K562 (cell line): ENCODE results near the gene SGMS1. TPM values are rescaled to one million over a fixed set of nuclear protein-coding genes. Genes with fewer than 3 reads are reported as not detected.

ENCODE experiments used
- CBX5 ChIP-seq: IDR thresholded peaks from 2 replicates; pipeline ENCODE4 v1.6.1; 2014; ENCODE audit warnings: low read depth, borderline replicate concordance
- CREBBP ChIP-seq: IDR thresholded peaks from one replicate; pipeline ENCODE4 v1.6.1; 2012; ENCODE audit warnings: low read depth, mild to moderate bottlenecking, control low read depth, inconsistent platforms, low read length
- ETV6 ChIP-seq, 3 experiments: fragments of 150-350 bp in 1 of 3; sonication (generic) in 1 of 3; formaldehyde crosslinking in 1 of 3; IDR thresholded peaks; 2 replicates each; pipeline versions ENCODE4 v1.6.1 to v1.8.0; 2014 to 2022; ENCODE audit warnings: borderline replicate concordance in 2 of 3, low read depth in 2 of 3, antibody characterized with exemption in 1 of 3, low read length in 1 of 3, mild to moderate bottlenecking in 1 of 3, missing genetic modification reagents in 1 of 3
- KLF13 ChIP-seq: fragments of 450-650 bp; IDR thresholded peaks from 2 replicates; pipeline ENCODE4 v1.6.1; 2016; ENCODE audit warnings: missing genetic modification characterization, low read depth, mild to moderate bottlenecking, missing compliant biosample characterization, moderate library complexity, borderline replicate concordance
- MXD1 ChIP-seq: fragments of 250-450 bp; sonication (Bioruptor Pico); IDR thresholded peaks from 2 replicates; pipeline ENCODE4 v1.8.0; 2021; ENCODE audit warnings: borderline replicate concordance, mild to moderate bottlenecking, moderate library complexity; ENCODE audit not compliant: poor library complexity, severe bottlenecking
- MYC ChIP-seq, 2 experiments: fragments of 250-450 bp in 1 of 2; sonication (Bioruptor Pico) in 1 of 2; IDR thresholded peaks; 2 replicates each; pipeline versions ENCODE4 v1.5.1 to v1.6.1; 2012 to 2021; ENCODE audit warnings: low read depth in 2 of 2, borderline replicate concordance in 1 of 2, improper control_type of control experiment in 1 of 2, low read length in 1 of 2, mild to moderate bottlenecking in 1 of 2, moderate library complexity in 1 of 2
- NCOA6 ChIP-seq: fragments of 450-650 bp; IDR thresholded peaks from 2 replicates; pipeline ENCODE4 v1.6.1; 2017; ENCODE audit warnings: mild to moderate bottlenecking
- RERE ChIP-seq: sonication (generic); formaldehyde crosslinking; IDR thresholded peaks from 2 replicates; pipeline ENCODE4 v1.8.0; 2023; ENCODE audit warnings: missing genetic modification reagents, mild to moderate bottlenecking, borderline replicate concordance
- SMAD3 ChIP-seq: fragments of 450-650 bp; formaldehyde crosslinking; conservative IDR thresholded peaks from 2 replicates; pipeline ENCODE4 v1.4.0; 2020; ENCODE audit warnings: mild to moderate bottlenecking
- SREBF2 ChIP-seq: sonication (generic); formaldehyde crosslinking; IDR thresholded peaks from 2 replicates; pipeline ENCODE4 v1.4.0; 2020; ENCODE audit warnings: mild to moderate bottlenecking, missing genetic modification reagents
- TCF7L2 ChIP-seq: fragments of 150-350 bp; IDR thresholded peaks from 2 replicates; pipeline ENCODE4 v1.6.1; 2016; ENCODE audit warnings: low read depth, mild to moderate bottlenecking, low read length, moderate library complexity
- XRCC3 ChIP-seq: fragments of 450-650 bp; IDR thresholded peaks from 2 replicates; pipeline ENCODE4 v1.6.1; 2017; ENCODE audit warnings: mild to moderate bottlenecking, moderate library complexity
- ZBTB11 ChIP-seq, 3 experiments: fragments of 200-800 bp in 1 of 3; fragments of 250-450 bp in 1 of 3; fragments of 450-650 bp in 1 of 3; sonication (Bioruptor Pico) in 1 of 3; sonication (Bioruptor generic) in 1 of 3; formaldehyde crosslinking in 1 of 3; IDR thresholded peaks; 2 replicates each; pipeline versions ENCODE4 v1.6.1 to v1.8.0; 2016 to 2022; ENCODE audit warnings: mild to moderate bottlenecking in 2 of 3, missing genetic modification characterization in 2 of 3, missing compliant biosample characterization in 1 of 3, moderate library complexity in 1 of 3
- ZNF23 ChIP-seq: fragments of 250-450 bp; sonication (Bioruptor Pico); IDR thresholded peaks from 2 replicates; pipeline ENCODE4 v1.4.0; 2020; ENCODE audit warnings: mild to moderate bottlenecking
- ZNF324 ChIP-seq: fragments of 250-450 bp; sonication (Bioruptor Pico); IDR thresholded peaks from 2 replicates; pipeline ENCODE4 v1.4.0; 2020; ENCODE audit warnings: mild to moderate bottlenecking
- ZNF76 ChIP-seq: fragments of 250-450 bp; sonication (Bioruptor Pico); IDR thresholded peaks from 2 replicates; pipeline ENCODE4 v1.4.0; 2020; ENCODE audit warnings: mild to moderate bottlenecking, moderate library complexity, borderline replicate concordance
- polyA plus RNA-seq, 8 experiments: library from polyadenylated mRNA; depleted of rRNA in 4 of 8; stranded (reverse) in 5 of 8; unstranded in 3 of 8; fragments of >200 nt; fragmentation: Nextera tagmentation in 2 of 8; fragmentation: Illumina TruSeq in 1 of 8; extraction: Ambion mirVana in 2 of 8; extraction: Trizol in 1 of 8; gene quantifications; 2 replicates each; pipeline versions ENCODE4 v1.2.1 to v1.2.3, GENCODE V29; 2011 to 2014; ENCODE audit warnings: inconsistent platforms in 1 of 8, missing spikeins in 1 of 8
- total RNA-seq, 7 experiments: library from RNA; depleted of rRNA in 6 of 7; stranded (reverse); fragments of >200 nt in 6 of 7; fragmentation: Illumina TruSeq in 2 of 7; extraction: Trizol in 2 of 7; gene quantifications; 2 replicates each; pipeline versions ENCODE4 v1.2.1 to v1.2.3, GENCODE V29; 2011 to 2021; ENCODE audit warnings: low replicate concordance in 1 of 7

Gene SGMS1
- total and polyA plus RNA-seq, 9 of the 15 experiments (the other 6 are each of a cell fraction or from before 2014, with no cell fraction given): 22.6 to 232 (median 82.2) TPM

- no peak for TF ChIP-seq SREBF2 (CRISPR knock-in tag)
- no peak for TF ChIP-seq ZNF324 (CRISPR knock-in tag)
- TF ChIP-seq XRCC3: no peak
- no peak for TF ChIP-seq NCOA6
- TF ChIP-seq KLF13: peak; percentile 17; the same call in 1 of the 2 replicates
- TF ChIP-seq MYC (IDR thresholded peaks at IDR 0.05; ENCODE audit: low read depth, low read length): peak; percentile 87
- peak; percentile 80; the same call in 1 of the 2 replicates for TF ChIP-seq MYC (CRISPR knock-in tag; IDR thresholded peaks at IDR 0.05; ENCODE audit: borderline replicate concordance, low read depth)
- no peak for TF ChIP-seq CREBBP
- TF ChIP-seq TCF7L2: no peak
- no peak for TF ChIP-seq MXD1 (CRISPR knock-in tag)
- TF ChIP-seq CBX5: no peak
- no peak for TF ChIP-seq ZNF23 (CRISPR knock-in tag)
- 0 out of 2 replicates have a peak, but pooled peaks have one; percentile 68 for TF ChIP-seq SMAD3
- peak in 2 of 3 experiments; percentile 66 to 88; a peak in 4 of 6 replicates for TF ChIP-seq ZBTB11 (CRISPR knock-in tag; IDR thresholded peaks at IDR 0.05)
- TF ChIP-seq ZNF76 (CRISPR knock-in tag): 0 out of 2 replicates have a peak, but pooled peaks have one; percentile 72
- no peak for TF ChIP-seq RERE (CRISPR knock-in tag)
- peak in 1 of 2 experiments; percentile 16; a peak in 1 of 4 replicates for TF ChIP-seq ETV6 (IDR thresholded peaks at IDR 0.05; ENCODE audit: borderline replicate concordance in 1 of 2, low read depth in 2 of 2, low read length in 1 of 2)
- TF ChIP-seq ETV6 (CRISPR knock-in tag; IDR thresholded peaks at IDR 0.05; ENCODE audit: borderline replicate concordance): no peak
Measured at GRCh38 chr10:50624866-50625501, 1.2 kb upstream of the SGMS1 start (continued).
